Muscle of leg (tissue), 11 donors: ENCODE results near the gene RASSF5. TPM values are rescaled to one million over a fixed set of nuclear protein-coding genes. Genes with fewer than 3 reads are reported as not detected.

Source experiments
- DNase-seq: peaks from one replicate; pipeline ENCODE4 v3.0.0; 2013
- H3K27ac ChIP-seq: one replicate; pipeline ENCODE4 v1.5.1; 2013; ENCODE audit warnings: mild to moderate bottlenecking, low read length, control low read depth
- H3K27me3 ChIP-seq: one replicate; pipeline ENCODE4 v1.6.1; 2013; ENCODE audit warnings: low read length; ENCODE audit not compliant: control insufficient read depth, insufficient read depth
- H3K36me3 ChIP-seq: one replicate; pipeline ENCODE4 v1.6.1; 2013; ENCODE audit warnings: low read length; ENCODE audit not compliant: control insufficient read depth, insufficient read depth
- H3K4me1 ChIP-seq: one replicate; pipeline ENCODE4 v1.6.1; 2013; ENCODE audit warnings: low read length; ENCODE audit not compliant: control insufficient read depth, insufficient read depth
- H3K4me3 ChIP-seq: one replicate; pipeline ENCODE4 v1.5.1; 2013; ENCODE audit warnings: low read length, control low read depth
- H3K9me3 ChIP-seq: replicated peaks from 2 replicates; pipeline ENCODE4 v1.6.1; 2013; ENCODE audit warnings: low read depth, low read length; ENCODE audit not compliant: control insufficient read depth
- WGBS: methylation state at CpG from one replicate; pipeline ENCODE4 v1.1.5; 2013; ENCODE audit warnings: missing lambda C conversion rate; ENCODE audit not compliant: insufficient coverage; 5-methylcytosine and 5-hydroxymethylcytosine counted together
- polyA plus RNA-seq, 8 donors: library from polyadenylated mRNA; unstranded; fragments of 120-200 nt; gene quantifications; one replicate each; pipeline versions ENCODE4 v1.2.1 to v1.2.3, GENCODE V29; 2013; ENCODE audit warnings: inconsistent platforms in 1 of 8, low replicate concordance in 1 of 8; ENCODE audit not compliant: insufficient read length in 8 of 8, insufficient read depth in 1 of 8
- total RNA-seq: library from RNA; stranded (reverse); fragments of 120-200 nt; gene quantifications from one replicate; pipeline ENCODE4 v1.2.4, GENCODE V29; 2013

Gene RASSF5
- total and polyA plus RNA-seq, 9 donors, result 3.6 to 8.6 (median 6.3) TPM

DNA sequence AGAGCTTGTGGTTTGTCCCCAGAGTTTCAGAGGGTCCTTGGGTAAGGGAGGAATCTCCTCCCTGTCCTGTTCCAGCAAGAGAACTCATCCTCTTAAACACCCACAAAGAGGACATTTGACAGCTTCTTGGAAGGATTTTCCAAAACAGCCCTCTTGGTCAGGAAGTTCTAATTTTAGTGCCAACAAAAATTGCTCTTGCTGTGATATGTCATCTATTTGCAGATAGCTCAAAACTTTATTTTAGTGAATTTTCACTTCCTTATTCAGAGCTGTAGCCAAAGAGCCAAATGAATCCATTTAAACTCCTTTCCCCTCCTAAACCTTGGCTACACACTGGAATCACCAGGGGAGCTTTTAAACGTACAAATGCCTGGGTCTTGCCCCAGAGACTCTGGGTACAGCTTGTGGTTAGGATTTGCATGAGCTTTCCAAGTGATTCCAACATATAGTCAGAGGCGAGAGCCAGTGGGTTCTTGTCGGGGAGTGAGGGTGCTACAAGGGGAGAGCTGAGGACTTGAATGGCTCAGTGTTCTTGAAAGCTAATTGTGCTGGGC lies 11.8 kb upstream of the RASSF5 start:
- H3K4me1 ChIP-seq, result peaks cover 17% of the 10 kb centered on the region
- H3K4me3 ChIP-seq, result no peak overlapping the region
- H3K27ac ChIP-seq, result no peak overlapping the region
- no peaks in the 10 kb centered on the region for H3K27me3 ChIP-seq
- no peaks in the 10 kb centered on the region for H3K9me3 ChIP-seq
- peak; percentile 61 for DNase-seq
- WGBS, result 61% methylated on average over 2 of the region's 3 CpGs
- H3K36me3 ChIP-seq, result peaks cover 15% of the 10 kb centered on the region

DNA sequence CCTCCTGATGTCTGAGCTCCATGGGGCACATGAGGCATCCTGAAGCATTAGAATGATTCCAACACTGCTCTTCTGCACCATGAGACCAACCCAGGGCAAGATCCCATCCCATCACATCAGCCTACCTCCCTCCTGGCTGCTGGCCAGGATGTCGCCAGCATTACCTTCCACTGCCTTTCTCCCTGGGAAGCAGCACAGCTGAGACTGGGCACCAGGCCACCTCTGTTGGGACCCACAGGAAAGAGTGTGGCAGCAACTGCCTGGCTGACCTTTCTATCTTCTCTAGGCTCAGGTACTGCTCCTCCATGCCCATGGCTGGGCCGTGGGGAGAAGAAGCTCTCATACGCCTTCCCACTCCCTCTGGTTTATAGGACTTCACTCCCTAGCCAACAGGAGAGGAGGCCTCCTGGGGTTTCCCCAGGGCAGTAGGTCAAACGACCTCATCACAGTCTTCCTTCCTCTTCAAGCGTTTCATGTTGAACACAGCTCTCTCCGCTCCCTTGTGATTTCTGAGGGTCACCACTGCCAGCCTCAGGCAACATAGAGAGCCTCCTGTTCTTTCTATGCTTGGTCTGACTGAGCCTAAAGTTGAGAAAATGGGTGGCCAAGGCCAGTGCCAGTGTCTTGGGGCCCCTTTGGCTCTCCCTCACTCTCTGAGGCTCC lies 11.1 kb upstream of the RASSF5 start:
- H3K36me3 ChIP-seq, result peaks cover 14% of the 10 kb centered on the region
- 14% methylated on average over 2 of the region's 6 CpGs for WGBS
- no peaks in the 10 kb centered on the region for H3K27me3 ChIP-seq
- H3K4me3 ChIP-seq, result no peak overlapping the region
- no peak for DNase-seq
- H3K27ac ChIP-seq, result no peak overlapping the region
- peaks cover 23% of the 10 kb centered on the region for H3K4me1 ChIP-seq
- H3K9me3 ChIP-seq, result no peaks in the 10 kb centered on the region

DNA sequence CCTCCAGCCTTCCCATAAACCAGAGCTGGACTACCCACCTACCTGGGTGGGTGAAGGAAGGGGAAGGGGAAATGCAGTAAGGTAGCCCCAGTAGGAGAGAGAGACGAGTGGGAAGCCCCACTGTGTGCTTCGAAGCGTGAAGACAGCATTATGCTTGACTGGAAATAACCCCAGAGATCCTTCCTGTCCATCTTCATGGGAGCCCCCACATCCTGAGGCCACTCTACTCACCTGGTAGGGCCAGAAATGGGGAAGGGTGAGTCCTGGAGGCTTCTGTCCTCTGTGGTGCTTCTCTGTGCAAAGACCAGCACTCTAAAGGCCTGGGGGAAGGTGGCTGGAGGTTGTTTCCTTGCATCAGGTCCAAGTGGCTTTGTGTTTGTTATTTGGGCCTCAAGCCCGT lies 10.0 kb upstream of the RASSF5 start:
- WGBS, result no CpG with 5 or more reads among the region's 4 CpGs
- Histone ChIP-seq H3K4me3 (no peak overlapping the region), H3K9me3 (no peaks in the 10 kb centered on the region), H3K36me3 (peaks cover 10% of the 10 kb centered on the region), H3K27ac (no peak overlapping the region), H3K27me3 (peaks cover 3% of the 10 kb centered on the region), H3K4me1 (peaks cover 30% of the 10 kb centered on the region)
- DNase-seq, result no peak

DNA sequence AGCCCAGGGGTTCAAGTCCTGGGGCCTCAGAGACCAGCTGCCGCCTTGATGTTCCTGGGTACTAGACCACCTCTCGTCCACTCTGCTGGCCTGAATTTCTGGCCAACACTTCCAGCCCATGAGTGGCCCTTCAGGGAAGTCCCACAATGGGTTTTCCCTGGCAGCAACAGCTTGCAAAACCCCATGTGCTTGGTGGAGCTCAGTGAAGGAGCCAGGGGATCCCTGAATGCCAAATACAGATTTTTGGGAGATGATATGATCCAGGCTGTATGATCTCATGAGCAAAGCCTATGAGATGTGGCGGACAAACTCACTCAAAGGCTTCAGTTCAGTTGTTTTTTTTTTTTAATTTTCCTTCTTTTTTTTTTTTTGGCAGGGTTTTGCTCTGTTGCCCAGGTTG lies 9.6 kb upstream of the RASSF5 start:
- H3K4me1 ChIP-seq, result peaks cover 30% of the 10 kb centered on the region
- H3K9me3 ChIP-seq, result no peaks in the 10 kb centered on the region
- H3K36me3 ChIP-seq, result peaks cover 10% of the 10 kb centered on the region
- WGBS, result 95% methylated on average over 2 of the region's 3 CpGs
- DNase-seq, result no peak
- H3K27me3 ChIP-seq, result peaks cover 3% of the 10 kb centered on the region
- H3K27ac ChIP-seq, result no peak overlapping the region
- no peak overlapping the region for H3K4me3 ChIP-seq

DNA sequence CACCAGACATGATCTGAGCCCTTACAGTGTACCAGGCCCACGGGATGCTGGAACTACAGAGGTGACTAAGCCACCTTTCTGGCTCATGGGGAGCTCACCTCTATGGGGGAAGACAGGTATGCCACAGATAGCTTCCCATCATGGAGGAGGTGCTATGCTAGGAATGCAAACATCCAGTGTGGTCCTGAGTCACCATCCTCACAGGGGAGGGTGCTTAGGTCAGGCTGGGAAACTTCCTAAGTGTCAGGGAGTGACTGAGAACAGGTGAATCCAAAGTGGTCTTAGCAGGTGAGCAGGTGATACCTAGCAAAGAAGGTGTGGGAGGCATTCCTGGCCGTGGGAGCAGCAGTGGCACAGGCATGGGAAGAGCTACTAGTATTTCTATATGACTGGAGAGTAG lies 8.6 kb upstream of the RASSF5 start:
- Histone ChIP-seq H3K4me3 (no peak overlapping the region), H3K9me3 (no peaks in the 10 kb centered on the region), H3K27me3 (peaks cover 3% of the 10 kb centered on the region), H3K36me3 (peaks cover 4% of the 10 kb centered on the region), H3K4me1 (peaks cover 32% of the 10 kb centered on the region), H3K27ac (no peak overlapping the region)
- no peak for DNase-seq
- 96% methylated on average over 2 of the region's 2 CpGs for WGBS

DNA sequence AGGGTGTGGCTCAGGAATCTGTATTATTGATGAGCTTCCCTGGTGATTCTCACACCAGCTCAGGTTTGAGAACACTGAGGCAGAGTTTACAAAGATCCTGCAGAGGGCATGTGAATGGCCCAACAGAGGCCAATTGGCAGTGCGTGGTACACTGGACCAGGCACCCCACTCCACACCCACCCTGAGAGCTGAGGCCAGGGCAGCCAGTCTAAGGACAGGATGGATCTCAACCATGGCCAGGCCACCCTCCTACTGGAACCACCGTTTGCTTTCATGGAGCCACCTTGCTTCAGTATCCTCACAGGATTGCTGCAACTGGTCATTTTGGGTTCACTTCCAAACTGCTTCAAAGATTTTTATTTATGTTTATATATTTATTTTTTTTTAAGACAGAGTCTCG lies 7.3 kb upstream of the RASSF5 start:
- WGBS, result 80% methylated on average over 1 of the region's 3 CpGs
- Histone ChIP-seq H3K4me1 (peaks cover 40% of the 10 kb centered on the region), H3K9me3 (no peaks in the 10 kb centered on the region)

DNA sequence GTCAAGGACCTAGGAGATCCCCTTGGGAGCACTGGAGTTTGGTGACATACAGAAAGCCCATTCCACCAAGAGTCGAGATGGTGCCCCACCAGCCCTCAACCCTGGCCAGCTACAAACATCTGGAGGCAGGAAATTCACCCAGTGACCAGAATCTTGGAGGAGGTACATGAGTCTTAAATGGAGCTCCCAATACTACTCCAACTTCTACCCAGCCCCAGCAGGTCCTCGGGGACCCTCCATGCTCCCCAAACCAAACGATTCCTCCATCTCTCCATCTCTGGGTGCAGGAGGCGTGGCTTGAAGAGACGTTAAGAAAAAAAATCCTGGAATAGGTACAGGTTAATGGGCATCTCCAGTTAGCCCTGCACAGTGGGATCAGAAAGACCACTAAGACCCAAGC lies 5.5 kb upstream of the RASSF5 start:
- H3K36me3 ChIP-seq, result no peaks in the 10 kb centered on the region
- peaks cover 37% of the 10 kb centered on the region for H3K4me1 ChIP-seq
- WGBS, result 93% methylated on average over 2 of the region's 5 CpGs
- no peaks in the 10 kb centered on the region for H3K9me3 ChIP-seq
- H3K27me3 ChIP-seq, result peaks cover 20% of the 10 kb centered on the region
- no peak overlapping the region for H3K27ac ChIP-seq
- no peak for DNase-seq
- no peak overlapping the region for H3K4me3 ChIP-seq

More for the DNA sequence above, 7.3 kb upstream of the RASSF5 start:
- Histone ChIP-seq H3K27ac (no peak overlapping the region), H3K4me3 (no peak overlapping the region), H3K36me3 (no peaks in the 10 kb centered on the region), H3K27me3 (peaks cover 5% of the 10 kb centered on the region)
- no peak for DNase-seq

DNA sequence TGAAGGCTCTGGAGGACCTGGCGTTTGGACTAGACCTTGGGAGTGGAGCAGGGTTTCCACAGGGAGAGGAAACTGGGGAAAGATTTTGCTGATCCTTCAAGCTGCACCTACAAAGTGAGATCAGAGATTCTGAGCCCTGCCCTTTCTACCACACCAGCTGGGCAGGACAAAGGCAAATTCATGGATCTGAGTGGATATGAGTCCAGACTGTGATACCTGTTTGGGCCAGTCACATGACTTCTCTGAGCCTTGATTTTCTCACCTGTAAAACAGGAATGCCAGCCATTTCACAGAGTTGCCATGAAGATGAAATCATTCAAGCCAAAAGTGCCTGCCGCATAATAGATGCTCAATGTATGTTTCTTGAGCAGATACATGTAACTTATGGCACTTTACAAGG lies 4.9 kb upstream of the RASSF5 start:
- no peaks in the 10 kb centered on the region for H3K9me3 ChIP-seq
- no peak overlapping the region for H3K27ac ChIP-seq
- H3K4me3 ChIP-seq, result no peak overlapping the region
- peaks cover 25% of the 10 kb centered on the region for H3K27me3 ChIP-seq
- no peaks in the 10 kb centered on the region for H3K36me3 ChIP-seq
- no peak for DNase-seq
- WGBS, result 100% methylated on average over 1 of the region's 2 CpGs
- peaks cover 37% of the 10 kb centered on the region for H3K4me1 ChIP-seq

DNA sequence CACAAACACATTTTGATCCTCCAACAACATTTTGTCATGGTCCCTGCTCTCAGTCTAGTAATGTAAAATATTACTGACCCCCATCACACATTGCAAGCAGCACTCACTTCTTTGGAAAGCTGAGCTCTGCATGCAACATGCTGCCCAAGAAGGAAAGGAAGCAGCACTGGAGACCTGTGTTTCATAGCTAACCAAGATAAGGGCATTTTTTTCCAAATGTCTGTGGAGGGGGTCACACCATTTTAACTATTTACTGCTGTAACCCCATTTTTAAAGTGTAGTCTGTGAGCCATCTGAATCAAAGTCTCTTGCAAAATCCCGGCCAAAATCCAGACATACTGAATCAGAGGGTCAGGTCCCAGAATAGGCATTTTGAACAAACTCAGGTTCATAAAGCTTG lies 4.5 kb upstream of the RASSF5 start:
- 100% methylated on average over 1 of the region's 1 CpG for WGBS
- peaks cover 36% of the 10 kb centered on the region for H3K4me1 ChIP-seq

DNA sequence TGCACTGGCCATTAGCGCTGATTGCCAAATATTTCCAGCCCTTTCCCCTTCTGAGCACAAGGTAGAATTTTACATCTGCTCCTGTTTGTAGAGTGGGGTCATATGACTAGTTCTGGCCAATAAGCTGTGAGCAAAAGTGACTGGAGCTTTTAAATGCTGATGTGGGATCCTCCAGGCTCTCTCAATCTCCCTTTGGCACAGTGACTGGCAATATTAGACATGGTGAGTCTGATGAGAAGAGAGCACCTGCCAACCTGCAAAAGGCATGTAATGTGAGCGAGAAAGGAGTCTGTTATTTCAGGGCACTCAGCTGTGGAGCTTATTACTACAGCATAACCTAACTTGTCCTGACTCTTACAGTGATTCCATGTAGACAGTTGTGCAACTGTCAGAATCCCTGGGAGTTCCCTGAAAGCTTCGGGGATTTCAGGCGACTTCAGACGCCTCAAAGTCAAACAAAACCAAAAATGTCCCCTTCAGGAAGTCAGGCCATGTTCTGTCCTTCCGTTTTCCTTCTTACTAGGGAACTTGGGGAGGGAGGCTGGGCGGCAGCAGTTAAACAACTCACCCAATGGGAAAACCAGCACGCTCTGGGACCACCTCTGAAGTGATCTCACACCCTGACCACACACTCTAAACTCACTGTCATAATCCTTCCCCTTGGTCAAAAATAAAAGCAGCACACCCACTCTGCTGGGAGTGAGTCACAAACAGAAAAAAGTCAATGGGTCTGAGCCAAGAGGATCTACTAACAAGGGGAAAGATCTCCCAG lies 3.6 kb upstream of the RASSF5 start:
- 54% methylated on average over 4 of the region's 8 CpGs for WGBS
- Histone ChIP-seq H3K9me3 (no peaks in the 10 kb centered on the region), H3K27ac (no peak overlapping the region), H3K36me3 (no peaks in the 10 kb centered on the region), H3K4me3 (no peak overlapping the region), H3K27me3 (peaks cover 37% of the 10 kb centered on the region), H3K4me1 (peaks cover 45% of the 10 kb centered on the region)
- peak; percentile 71 for DNase-seq

More for the DNA sequence above, 4.5 kb upstream of the RASSF5 start:
- Histone ChIP-seq H3K27me3 (peaks cover 27% of the 10 kb centered on the region), H3K4me3 (no peak overlapping the region), H3K36me3 (no peaks in the 10 kb centered on the region), H3K27ac (no peak overlapping the region), H3K9me3 (no peaks in the 10 kb centered on the region)
- DNase-seq, result no peak
